Transverse colon (tissue), 4 donors: ENCODE results near the gene ADAM10.

ENCODE experiments used
- POLR2A ChIP-seq: fragments of 450-650 bp; IDR thresholded peaks from one replicate; pipeline ENCODE4 v1.6.1; 2016; ENCODE audit warnings: antibody characterized with exemption, mild to moderate bottlenecking, moderate library complexity
- POLR2AphosphoS5 ChIP-seq, 3 donors: sonication (generic); formaldehyde crosslinking; IDR thresholded peaks; one replicate each; pipeline ENCODE4 v1.6.1; 2016; ENCODE audit warnings: antibody characterized with exemption in 3 of 3
- TF ChIP-seq, protein P1 (sequence below), 5 experiments: fragments of 200-600 bp in 3 of 5; fragments of 450-650 bp in 2 of 5; sonication (generic) in 3 of 5; IDR thresholded peaks; 1 replicate in 2 of 5; 2 replicates in 3 of 5; pipeline ENCODE4 v1.5.1; 2016 to 2017; ENCODE audit warnings: antibody characterized with exemption in 5 of 5, inconsistent platforms in 3 of 5, mild to moderate bottlenecking in 2 of 5, moderate library complexity in 1 of 5

DNA sequence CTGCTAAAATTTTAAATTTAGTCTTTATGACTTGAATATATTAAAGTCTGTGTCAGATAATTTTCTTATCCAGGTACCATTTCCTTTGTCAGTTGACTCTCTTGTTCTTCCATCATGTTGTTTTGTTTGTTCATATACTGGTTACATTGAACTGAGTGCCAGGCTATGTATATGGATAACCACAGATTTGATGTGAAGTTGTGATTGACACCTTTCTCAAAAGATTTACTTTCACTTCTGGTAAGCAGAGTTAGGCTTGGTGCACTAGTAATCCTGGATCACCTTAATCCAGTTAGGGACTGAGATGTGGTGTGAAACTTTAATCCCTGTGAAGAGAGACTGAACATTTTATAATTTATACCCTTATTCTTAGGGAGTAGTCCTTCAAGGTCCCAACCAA, 99.4 kb downstream of the ADAM10 start:
- TF ChIP-seq, protein P1, sequence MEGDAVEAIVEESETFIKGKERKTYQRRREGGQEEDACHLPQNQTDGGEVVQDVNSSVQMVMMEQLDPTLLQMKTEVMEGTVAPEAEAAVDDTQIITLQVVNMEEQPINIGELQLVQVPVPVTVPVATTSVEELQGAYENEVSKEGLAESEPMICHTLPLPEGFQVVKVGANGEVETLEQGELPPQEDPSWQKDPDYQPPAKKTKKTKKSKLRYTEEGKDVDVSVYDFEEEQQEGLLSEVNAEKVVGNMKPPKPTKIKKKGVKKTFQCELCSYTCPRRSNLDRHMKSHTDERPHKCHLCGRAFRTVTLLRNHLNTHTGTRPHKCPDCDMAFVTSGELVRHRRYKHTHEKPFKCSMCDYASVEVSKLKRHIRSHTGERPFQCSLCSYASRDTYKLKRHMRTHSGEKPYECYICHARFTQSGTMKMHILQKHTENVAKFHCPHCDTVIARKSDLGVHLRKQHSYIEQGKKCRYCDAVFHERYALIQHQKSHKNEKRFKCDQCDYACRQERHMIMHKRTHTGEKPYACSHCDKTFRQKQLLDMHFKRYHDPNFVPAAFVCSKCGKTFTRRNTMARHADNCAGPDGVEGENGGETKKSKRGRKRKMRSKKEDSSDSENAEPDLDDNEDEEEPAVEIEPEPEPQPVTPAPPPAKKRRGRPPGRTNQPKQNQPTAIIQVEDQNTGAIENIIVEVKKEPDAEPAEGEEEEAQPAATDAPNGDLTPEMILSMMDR (IDR thresholded peaks at IDR 0.05): no peak
- TF ChIP-seq POLR2AphosphoS5 (IDR thresholded peaks at IDR 0.05) (no peak), POLR2A (no peak)
